HG03103 (cell line): ENCODE measurements around the gene ABCC6.
"Not testable (repeated sequence)": the region's sequence is repeated elsewhere in the genome, so short reads cannot be mapped to it uniquely, and the experiment has no call there.

Experiments used
- ATAC-seq: cut with Tn5 transposase; IDR thresholded peaks from one replicate; pipeline ENCODE4 v1.9.1; 2021; ENCODE audit warnings: low read depth; ENCODE audit not compliant: unreplicated experiment

Gene ABCC6

DNA sequence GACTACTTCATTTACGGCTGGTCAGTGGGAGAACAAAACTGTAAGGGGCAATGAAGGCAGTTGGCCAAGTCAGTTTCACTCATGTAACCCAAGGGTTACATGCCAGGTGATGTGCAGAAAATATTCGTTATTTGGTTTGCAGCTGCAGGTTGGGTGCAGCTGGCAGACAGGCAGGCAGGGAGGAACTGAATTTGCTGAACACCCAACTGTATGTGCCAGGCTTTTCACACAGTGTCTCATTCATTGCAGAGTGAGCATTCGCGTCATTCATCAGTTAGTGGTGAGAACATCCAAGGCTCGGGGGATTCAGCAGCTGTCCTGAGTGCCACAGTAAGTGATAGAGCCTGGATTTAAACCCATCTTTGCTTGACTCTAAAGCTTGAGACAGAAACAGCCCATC lies 59.7 kb downstream of the ABCC6 start:
- no peak for ATAC-seq

DNA sequence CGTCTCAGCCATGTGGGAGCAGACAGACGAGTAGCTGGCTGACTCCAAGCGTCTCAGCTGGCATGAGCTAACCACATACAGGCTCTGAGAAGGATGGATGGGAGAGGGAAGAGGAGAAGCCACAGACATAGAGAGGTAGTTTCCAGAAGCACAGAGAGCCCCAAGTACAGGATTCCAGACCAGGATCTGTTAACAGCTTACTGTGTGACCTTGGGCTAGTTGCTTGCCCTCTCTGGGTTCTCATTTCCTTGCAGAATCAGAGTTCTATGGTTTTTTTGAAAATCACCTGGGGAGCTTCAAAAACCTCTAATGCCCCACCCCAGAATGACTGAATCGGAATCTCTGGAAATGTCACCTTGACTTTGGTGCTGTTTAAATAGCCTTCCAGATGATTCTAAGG lies 60.2 kb downstream of the ABCC6 start:
- no peak for ATAC-seq

DNA sequence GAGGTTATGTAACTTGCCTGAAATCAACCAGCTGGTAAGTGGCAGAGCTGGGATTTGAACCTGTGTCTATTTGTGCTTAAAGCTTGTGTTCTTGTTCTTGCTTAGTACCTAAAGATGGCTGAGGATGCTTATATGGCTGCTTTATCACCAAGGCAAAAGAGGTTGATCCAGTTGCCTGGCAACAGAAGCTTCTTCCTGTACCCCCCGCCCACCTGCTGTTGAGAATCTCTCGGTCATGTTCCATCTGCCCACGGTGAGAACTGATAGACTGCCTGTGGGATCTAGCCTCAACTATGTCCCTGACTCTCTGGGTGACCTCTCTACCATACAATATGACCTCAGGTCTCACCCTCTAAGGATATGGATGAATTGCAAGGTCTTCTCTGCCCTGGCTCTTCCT lies 60.7 kb downstream of the ABCC6 start:
- no peak for ATAC-seq

DNA sequence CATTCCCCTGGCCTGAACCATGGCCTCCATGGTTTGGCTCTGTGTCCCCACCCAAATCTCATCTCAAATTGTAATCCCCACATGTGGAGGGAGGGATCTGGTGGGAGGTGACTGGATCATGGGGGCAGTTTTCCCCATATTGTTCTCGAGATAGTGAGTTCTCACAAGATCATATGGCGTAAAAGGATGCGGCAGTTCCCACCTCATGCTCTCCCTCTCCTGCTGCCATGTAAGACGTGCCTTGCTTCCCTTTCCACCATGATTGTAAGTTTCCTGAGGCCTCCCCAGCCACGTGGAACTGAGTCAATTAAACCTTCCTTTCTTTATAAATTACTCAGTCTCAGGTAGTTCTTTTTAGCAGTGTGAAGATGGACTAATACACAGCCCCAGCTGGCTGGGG lies 61.5 kb downstream of the ABCC6 start:
- ATAC-seq: not testable (repeated sequence)

DNA sequence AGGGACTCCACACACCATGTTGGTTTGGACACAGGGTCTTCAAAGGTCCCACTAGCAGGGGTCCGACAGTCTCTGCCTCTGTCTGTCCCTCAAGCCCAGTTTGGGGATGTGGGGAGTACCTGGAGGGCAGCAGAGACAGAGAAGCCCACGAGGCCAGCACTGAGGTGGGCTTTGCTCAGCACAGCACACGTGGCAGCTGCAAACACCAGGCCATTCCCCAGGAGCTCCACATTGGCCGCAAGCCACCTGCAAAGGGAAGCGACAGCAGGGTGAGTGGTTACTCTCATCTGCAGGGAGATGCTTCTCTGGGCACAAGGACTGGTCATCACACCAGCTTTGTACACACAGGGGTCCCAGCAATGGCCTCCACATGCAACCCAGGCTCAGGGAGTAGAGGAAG lies 62.0 kb downstream of the ABCC6 start:
- no peak for ATAC-seq

DNA sequence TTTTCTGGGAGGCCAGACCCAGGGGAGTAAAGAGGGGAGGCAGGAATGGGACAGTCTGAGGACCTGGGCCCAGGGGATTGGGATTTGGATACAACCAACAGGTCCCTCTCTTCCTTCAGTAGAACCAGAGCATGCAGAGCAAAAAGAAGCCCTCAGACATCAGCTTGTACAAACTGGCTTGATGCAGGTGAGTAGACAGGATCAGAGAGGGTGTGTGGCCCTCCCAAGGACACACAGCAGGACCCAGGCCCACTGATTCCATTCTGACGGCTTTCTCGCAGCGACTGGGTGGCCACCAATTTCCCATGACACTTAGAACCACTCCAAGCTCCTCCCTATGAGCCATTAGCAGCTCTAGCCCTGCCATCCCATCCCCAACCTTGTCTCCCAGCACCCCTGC lies 63.6 kb downstream of the ABCC6 start:
- ATAC-seq: no peak

DNA sequence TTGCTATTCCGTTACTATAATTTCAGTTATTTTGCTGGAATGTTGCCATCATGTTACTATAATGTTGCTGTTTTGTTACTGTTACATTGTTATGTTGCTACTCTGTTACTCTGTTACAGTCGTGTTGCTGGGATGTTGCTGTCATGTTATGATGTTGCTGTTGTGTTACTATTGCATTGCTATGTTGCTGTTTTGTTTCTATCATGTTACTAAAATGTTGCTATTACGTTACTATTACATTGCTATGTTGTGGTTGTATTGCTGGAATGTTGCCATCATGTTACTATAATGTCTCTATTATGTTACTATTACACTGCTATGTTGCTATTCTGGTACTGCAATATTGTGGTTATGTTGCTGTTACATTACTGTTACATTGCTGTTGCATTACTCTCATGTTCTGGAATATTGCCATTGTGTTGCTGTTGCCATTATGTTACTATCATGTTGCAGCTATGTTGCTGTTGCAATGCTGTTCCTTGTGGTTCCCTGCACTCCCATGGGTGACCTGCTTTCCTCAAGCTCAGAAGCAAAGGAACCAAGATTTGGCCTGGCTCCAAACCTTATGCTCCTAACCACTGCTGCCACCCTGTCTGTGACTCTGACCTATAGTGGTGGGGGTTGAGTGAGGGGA lies 64.4 kb downstream of the ABCC6 start:
- no peak for ATAC-seq

DNA sequence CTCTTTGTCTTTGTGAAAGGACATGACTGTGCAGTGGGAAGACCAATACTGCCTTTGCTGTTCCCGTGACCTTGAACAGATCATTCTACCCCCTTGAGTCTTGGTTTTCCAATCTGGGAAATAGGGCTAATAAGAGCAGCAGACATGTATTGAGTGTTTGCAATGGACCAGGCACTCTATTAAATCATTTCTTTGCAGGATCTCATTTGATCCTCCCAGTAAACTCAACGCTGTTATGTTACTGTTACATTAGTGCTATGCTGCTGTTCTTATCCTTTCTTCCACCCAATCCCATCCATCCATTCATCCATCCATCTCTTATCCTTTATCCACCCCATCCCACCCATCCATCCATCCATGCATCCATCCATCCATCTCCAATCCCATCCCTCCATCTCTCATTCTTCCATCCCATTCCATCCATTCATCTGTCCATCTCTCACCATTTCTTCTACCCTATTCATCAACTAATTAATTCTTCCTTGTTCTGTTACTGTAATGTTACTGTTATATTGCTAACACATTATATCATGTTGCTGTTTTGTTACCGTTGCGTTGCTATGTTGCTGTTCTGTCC lies 65.1 kb downstream of the ABCC6 start:
- ATAC-seq: no peak

DNA sequence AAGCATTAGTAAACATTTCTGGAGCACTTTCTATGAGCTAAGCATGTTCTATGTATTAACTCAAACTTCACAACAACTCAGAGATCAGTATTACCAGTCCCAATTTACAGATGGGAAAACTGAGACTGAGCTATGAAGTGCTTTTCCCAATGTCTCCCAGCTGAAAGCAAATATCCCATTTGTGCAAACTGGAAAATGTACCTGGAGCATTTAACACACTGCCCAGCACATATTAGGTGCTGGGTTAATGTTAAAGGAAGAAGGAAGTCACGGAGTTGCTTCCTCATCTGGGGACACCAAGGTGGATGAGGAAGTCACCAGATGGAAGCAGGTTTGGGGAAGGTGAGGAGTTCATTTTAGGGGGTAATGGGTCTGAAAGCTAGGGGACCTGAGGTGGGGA lies 66.1 kb downstream of the ABCC6 start:
- no peak for ATAC-seq

DNA sequence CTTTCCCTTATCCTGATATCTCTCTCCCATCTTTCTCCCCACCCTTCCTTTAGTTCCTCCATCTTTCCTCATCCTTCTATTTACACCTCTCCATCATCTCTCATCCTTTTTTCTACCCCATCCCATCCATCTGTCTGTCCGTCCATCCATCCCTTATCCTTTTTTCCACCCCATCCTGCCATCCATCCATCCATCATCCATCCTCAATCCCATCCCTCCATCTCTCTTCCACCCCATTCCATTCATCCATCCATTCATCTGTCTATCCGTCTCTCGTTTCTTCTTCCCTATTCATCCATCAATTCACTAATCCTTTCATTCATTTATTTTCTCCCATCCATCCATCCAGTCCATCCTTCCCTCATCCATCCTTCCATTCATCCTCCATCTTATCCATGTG lies 68.1 kb downstream of the ABCC6 start:
- no peak for ATAC-seq

DNA sequence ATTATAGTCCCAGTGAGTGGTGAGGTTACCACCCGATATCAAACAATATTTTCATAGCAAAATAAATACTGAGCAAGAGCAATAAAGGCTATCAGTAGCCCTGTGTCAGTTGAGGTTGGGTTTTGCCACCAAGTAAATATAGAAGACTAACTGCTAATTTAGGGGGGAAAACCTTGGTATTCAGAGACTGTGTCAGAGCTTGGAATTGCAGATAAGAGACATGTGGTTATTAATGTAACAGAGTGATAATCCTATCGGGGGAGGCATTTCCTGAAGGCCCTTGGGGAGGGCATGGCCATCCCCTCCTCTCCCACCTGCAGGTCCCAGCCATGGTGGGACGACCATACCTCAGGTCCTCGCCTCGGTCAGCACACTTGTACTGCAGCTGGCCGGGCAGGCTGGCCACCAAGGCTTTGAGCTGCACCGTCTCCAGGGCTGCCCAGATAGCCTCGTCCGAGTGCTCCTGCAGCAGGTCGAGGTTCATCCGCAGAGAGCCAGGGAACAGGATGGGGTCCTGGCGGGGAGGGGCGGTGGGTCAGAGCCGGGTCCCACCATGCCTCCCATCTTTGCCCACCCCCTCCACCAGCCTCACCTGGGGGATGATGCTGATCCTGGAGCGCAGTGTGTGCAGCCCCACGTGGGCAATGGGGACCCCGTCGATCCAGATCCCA lies 68.9 kb downstream of the ABCC6 start:
- ATAC-seq: no peak

DNA sequence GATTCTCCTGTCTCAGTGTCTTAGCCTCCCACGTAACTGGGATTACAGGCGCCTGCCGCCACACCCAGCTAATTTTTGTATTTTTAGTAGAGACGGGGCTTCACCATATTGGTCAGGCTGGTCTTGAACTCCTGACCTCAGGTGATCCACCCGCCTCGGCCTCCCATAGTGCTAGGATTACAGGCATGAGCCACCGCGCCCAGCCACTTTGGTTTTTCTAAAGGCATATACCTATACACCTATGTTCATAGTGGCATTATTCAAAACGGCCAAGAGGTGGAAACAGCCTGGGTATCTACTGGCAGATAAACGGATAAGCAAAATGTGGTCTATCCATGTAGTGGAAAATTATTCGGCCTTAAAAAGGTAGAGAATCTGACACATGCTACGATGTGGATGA lies 70.3 kb downstream of the ABCC6 start:
- ATAC-seq: not testable (repeated sequence)

DNA sequence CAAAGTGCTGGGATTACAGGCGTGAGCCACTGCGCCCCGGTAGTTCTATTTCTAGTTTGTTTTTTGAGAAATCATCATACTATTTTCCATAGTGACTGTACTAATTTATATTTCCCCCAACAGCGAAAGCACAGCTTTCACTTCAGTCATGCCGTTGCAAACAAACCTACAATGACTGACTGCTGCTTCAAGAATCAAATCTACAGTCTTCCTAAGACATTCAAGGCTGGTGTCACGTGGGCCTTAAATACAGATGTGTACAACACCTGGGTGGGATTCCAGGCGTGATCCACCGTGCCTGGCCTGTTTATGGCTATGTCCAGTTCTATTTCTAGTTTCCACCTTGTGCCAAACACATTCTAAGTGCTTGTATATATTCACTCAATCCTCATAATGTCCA lies 72.0 kb downstream of the ABCC6 start:
- no peak for ATAC-seq

DNA sequence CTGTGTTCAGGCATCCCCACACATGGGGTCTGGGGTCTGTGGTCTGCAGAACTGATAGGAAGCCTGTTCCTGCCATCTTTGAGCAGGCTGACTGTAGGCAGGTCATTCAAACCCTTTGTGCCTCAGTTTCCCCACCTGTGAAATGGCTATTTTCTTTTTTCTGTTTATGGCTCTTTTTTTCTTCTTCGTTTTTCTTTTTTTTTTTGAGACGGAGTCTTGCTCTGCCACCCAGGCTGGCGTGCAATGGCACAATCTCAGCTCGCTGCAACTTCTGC lies 72.5 kb downstream of the ABCC6 start:
- ATAC-seq: no peak

DNA sequence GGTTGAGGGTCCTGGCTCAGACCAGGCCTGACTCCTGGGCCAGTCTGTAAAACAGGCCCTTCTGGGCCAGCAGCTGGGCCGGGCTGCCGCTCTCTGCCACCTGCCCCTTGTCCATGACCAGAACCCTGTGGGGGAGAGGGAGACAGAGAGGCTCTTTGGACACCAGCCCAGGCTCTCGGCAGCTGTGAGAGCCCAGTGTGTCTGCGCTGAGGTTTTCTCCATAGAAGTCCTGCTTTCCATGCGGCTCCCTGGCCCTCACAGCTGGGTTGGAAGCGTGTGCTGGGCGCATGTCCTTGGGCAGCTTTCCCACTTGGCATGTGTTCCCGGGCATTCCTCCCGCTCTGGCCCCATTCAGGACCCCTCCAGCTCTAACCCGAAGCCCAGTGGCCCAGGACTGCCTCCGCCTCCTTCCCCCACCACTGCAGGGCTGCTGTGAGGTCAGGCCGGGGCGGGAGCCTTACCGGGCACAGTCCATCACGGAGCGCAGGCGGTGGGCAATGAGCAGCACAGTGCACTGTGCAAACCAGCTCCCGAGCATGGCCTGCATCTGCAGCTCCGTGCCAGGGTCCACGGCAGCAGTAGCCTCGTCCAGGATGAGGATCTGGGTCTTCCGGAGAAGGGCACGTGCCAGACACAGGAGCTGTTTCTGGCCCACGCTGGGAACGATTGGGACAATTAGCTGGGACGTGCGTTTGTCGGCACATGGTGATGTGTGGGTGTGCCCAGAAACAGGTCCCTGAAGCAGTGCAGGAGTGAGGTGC lies 73.0 kb downstream of the ABCC6 start:
- ATAC-seq: no peak

DNA sequence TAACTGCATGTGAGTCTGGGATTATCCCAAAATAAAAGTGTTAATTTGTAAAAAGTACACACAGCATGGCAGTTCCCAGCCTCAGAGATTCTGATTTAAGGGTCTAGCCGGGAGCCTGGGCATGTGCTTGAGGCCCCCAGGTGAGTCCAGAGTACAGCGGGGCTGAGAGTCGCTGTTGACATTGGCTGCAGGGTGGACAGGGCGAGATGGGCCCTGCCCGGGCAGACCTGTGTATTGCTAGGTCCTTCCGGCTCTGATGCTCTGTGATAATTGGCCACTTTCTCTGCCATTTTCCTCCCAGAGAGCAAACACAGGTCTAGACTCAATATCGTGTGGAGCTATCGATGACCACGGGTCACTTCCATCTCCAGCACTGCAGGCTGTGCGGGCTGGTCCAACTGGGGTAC lies 73.6 kb downstream of the ABCC6 start:
- ATAC-seq: no peak

DNA sequence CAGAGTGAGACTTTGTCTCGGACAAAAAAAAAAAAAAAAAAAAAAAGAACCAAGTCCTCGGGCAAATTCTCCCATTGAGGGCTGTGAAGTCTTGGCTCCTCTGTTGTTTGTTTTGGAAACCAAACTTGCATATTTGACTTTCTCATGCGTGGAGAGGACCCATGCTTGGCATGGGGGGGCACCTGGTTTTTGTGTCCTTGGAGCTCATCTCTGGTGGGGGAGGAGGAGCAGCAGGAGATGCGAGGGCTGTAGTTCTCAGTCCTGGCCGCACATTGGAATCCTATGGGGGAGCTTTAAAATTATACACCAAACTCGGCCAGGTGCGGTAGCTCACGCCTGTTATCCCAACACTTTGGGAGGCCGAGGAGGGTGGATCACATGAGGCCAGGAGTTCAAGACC lies 74.5 kb downstream of the ABCC6 start:
- ATAC-seq: no peak

DNA sequence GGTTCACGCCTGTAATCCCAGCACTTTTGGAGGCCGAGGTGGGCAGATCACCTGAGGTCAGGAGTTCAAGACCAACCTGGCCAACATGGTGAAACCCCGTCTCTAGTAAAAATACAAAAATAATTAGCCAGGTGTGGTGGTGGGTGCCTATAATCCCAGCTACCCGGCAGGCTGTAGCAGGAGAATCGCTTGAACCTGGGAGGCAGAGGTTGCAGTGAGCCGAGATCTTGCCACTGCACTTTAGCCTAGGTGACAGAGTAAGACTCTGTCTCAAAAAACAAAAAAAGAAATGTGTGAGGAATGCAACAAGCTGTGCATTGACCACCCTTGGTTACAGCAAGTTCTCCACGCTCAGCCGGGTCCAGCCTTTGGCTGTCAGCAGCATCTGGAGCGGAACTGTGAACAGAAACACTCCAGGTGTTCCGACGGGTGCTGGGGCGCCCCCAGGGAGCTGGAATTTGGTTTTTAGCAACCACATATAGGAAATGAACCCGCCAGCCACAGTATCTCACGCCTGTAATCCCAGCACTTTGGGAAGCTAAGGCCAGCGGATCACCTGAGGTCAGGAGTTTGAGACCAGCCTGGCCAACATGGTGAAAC lies 75.2 kb downstream of the ABCC6 start:
- ATAC-seq: not testable (repeated sequence)

DNA sequence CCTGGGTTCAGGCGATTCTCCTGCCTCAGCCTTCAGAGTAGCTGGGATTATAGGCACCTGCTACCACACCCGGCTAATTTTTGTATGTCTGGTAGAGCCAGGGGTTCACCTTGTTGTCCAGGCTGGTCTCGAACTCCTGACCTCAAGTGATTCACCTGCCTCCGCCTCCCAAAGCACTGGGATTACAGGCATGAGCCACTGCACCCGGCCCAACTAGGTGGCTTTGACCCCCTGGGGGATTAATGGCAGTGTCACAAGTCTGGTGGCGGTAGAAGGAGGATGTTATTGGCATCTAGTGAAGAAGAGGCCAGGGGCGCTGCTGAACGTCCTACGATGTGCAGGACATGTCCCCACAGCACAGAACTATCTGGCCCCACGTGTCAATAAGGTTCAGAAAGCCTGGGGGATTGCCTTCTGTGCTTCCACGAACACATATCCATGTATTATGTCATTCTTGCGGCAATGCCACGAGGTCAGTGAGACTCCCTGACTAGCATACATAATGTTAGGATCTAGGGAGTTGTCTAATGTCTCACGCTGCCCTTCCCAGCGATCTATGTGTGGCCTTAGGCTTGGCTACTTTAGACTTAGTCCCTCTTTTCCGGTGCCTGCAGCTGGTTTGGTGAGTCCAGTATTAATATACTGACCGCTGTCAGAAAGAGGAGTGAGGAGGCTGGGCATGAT lies 75.8 kb downstream of the ABCC6 start:
- no peak for ATAC-seq

DNA sequence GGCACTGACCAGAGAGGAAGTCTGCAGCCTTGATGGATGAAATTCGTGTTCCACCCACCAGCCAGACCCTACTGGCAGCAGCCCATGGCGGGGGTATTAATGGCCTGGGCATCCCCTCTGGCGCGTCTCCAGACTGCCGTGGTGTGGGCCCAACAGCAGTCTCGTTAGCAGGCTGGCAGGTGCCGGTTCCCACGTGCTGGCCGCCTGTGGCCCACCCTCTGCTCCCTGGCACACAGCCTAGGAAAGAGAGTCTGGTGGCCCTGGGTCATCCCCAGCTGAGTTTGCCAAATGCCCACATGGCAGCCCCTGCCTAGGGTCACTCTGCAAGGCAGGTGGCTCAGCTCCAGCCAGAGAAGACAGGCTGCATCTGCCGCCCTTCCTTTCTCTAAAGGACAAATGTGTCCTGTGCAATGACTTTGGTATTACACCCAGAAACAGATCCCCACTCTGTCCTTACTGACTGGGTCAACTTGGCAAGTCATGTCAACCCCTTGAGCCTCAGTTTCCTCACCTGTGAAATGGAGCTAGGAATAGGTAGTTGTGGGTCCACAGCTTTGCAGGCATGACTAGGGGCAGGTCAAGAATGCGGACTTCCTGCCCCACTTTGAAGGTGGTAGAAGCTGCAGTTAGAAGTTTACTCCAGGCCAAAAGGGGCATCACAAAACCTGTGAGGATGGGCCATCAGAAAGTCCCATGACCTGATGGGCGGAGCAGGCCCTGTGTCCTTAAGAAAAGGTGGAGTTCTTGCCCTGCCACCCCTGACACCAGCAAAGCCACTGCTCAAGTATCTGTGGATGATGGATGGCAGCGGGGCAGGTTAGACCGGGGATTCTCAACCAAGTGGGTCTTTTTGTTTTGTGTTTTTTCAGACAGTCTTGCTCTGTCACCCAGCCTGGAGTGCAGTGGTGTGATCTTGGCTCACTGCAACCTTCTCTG lies 76.6 kb downstream of the ABCC6 start:
- ATAC-seq: no peak
